Measurements from ENCODE around the gene DNAH17. TPM values are rescaled to one million over a fixed set of nuclear protein-coding genes. Genes with fewer than 3 reads are reported as not detected.
A peak's percentile ranks its signal among the peaks of the same experiment; 100 is the strongest.

DNAH17 gene
- total and polyA plus RNA-seq, 2 of the 13 experiments (the other 11 are each of a cell fraction or from before 2014, with no cell fraction given): 0.86 to 1.6 TPM

GRCh38 chr17:78433013-78433727 is 144.0 kb downstream of the DNAH17 start (continued):
- TF ChIP-seq, protein P1, sequence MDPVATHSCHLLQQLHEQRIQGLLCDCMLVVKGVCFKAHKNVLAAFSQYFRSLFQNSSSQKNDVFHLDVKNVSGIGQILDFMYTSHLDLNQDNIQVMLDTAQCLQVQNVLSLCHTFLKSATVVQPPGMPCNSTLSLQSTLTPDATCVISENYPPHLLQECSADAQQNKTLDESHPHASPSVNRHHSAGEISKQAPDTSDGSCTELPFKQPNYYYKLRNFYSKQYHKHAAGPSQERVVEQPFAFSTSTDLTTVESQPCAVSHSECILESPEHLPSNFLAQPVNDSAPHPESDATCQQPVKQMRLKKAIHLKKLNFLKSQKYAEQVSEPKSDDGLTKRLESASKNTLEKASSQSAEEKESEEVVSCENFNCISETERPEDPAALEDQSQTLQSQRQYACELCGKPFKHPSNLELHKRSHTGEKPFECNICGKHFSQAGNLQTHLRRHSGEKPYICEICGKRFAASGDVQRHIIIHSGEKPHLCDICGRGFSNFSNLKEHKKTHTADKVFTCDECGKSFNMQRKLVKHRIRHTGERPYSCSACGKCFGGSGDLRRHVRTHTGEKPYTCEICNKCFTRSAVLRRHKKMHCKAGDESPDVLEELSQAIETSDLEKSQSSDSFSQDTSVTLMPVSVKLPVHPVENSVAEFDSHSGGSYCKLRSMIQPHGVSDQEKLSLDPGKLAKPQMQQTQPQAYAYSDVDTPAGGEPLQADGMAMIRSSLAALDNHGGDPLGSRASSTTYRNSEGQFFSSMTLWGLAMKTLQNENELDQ (CRISPR knock-in tag; IDR thresholded peaks at IDR 0.05; ENCODE audit: borderline replicate concordance): no peak
- TF ChIP-seq, protein P2, sequence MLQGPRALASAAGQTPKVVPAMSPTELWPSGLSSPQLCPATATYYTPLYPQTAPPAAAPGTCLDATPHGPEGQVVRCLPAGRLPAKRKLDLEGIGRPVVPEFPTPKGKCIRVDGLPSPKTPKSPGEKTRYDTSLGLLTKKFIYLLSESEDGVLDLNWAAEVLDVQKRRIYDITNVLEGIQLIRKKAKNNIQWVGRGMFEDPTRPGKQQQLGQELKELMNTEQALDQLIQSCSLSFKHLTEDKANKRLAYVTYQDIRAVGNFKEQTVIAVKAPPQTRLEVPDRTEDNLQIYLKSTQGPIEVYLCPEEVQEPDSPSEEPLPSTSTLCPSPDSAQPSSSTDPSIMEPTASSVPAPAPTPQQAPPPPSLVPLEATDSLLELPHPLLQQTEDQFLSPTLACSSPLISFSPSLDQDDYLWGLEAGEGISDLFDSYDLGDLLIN (CRISPR knock-in tag; IDR thresholded peaks at IDR 0.05; ENCODE audit: borderline replicate concordance): no peak
- no peak for TF ChIP-seq SOX5 (CRISPR knock-in tag; IDR thresholded peaks at IDR 0.05; ENCODE audit: borderline replicate concordance)
- TF ChIP-seq ZNF614 (CRISPR knock-in tag; IDR thresholded peaks at IDR 0.05; ENCODE audit: borderline replicate concordance): no peak
- no peak; the same call in 1 of the 2 replicates for TF ChIP-seq ZNF350 (CRISPR knock-in tag; IDR thresholded peaks at IDR 0.05; ENCODE audit: borderline replicate concordance, low read depth)
- no peak for TF ChIP-seq KLF12 (CRISPR knock-in tag; IDR thresholded peaks at IDR 0.05; ENCODE audit: borderline replicate concordance)
- no peak for TF ChIP-seq SIX1 (CRISPR knock-in tag; IDR thresholded peaks at IDR 0.05; ENCODE audit: borderline replicate concordance)
- TF ChIP-seq ZNF10 (CRISPR knock-in tag; IDR thresholded peaks at IDR 0.05; ENCODE audit: borderline replicate concordance, low read depth): no peak
- peak; percentile 69; the same call in 1 of the 2 replicates for TF ChIP-seq TRAFD1 (CRISPR knock-in tag; IDR thresholded peaks at IDR 0.05; ENCODE audit: borderline replicate concordance)
- no peak for TF ChIP-seq FOXP4 (CRISPR knock-in tag; IDR thresholded peaks at IDR 0.05)
- no peak for TF ChIP-seq KLF11 (CRISPR knock-in tag; IDR thresholded peaks at IDR 0.05)
- peak; percentile 40; the same call in 1 of the 2 replicates for TF ChIP-seq CREM (IDR thresholded peaks at IDR 0.05)
- TF ChIP-seq CREM (CRISPR knock-in tag; IDR thresholded peaks at IDR 0.05): no peak
- no peak for TF ChIP-seq ZNF138 (CRISPR knock-in tag; IDR thresholded peaks at IDR 0.05; ENCODE audit: low read depth)
- TF ChIP-seq, protein P3, sequence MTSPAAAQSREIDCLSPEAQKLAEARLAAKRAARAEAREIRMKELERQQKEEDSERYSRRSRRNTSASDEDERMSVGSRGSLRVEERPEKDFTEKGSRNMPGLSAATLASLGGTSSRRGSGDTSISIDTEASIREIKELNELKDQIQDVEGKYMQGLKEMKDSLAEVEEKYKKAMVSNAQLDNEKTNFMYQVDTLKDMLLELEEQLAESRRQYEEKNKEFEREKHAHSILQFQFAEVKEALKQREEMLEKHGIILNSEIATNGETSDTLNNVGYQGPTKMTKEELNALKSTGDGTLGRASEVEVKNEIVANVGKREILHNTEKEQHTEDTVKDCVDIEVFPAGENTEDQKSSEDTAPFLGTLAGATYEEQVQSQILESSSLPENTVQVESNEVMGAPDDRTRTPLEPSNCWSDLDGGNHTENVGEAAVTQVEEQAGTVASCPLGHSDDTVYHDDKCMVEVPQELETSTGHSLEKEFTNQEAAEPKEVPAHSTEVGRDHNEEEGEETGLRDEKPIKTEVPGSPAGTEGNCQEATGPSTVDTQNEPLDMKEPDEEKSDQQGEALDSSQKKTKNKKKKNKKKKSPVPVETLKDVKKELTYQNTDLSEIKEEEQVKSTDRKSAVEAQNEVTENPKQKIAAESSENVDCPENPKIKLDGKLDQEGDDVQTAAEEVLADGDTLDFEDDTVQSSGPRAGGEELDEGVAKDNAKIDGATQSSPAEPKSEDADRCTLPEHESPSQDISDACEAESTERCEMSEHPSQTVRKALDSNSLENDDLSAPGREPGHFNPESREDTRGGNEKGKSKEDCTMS (CRISPR knock-in tag; conservative IDR thresholded peaks at IDR 0.05): no peak
- TF ChIP-seq HOXA3 (CRISPR knock-in tag; IDR thresholded peaks at IDR 0.05): peak; percentile 45; the same call in 1 of the 2 replicates
- no peak for TF ChIP-seq ZNF143 (CRISPR knock-in tag; IDR thresholded peaks at IDR 0.05)
- TF ChIP-seq GATAD2A (CRISPR knock-in tag; IDR thresholded peaks at IDR 0.05): peak; percentile 63
- no peak for TF ChIP-seq SIX4 (CRISPR knock-in tag; IDR thresholded peaks at IDR 0.05)
- TF ChIP-seq ZNF891 (CRISPR knock-in tag; IDR thresholded peaks at IDR 0.05): peak; percentile 23; the same call in 1 of the 2 replicates

Measured in HepG2 (cell line).